HEK293 (cell line): ENCODE results near the gene ZMYND10.

Experiments used
- CTCF ChIA-PET: fragments of 350-600 bp; formaldehyde crosslinking; extraction: SDS; loops from one replicate; lab custom pipeline; 2021; ENCODE audit warnings: antibody characterized with exemption; lab: Yijun Ruan, JAX
- POLR2A ChIA-PET: fragments of 300-600 bp; formaldehyde crosslinking; extraction: SDS; loops from one replicate; lab custom pipeline; 2020; ENCODE audit warnings: antibody characterized with exemption, inconsistent platforms; lab: Yijun Ruan, JAX
- H3K27ac ChIP-seq: fragments of 200-500 bp; sonication (Bioruptor generic); 2 replicates; pipeline ENCODE4 v1.5.1; 2014; ENCODE audit warnings: low read depth, low read length, control low read depth, inconsistent platforms; ENCODE audit errors: extremely low read depth
- H3K36me3 ChIP-seq, 2 experiments: fragments of 200-500 bp in 1 of 2; sonication (Bioruptor generic) in 1 of 2; 1 replicate in 1 of 2; 2 replicates in 1 of 2; pipeline ENCODE4 v1.5.1; 2014 to 2017; ENCODE audit warnings: inconsistent platforms in 2 of 2, low read length in 2 of 2; ENCODE audit not compliant: control insufficient read depth in 2 of 2, insufficient read depth in 1 of 2
- H3K4me1 ChIP-seq: fragments of 200-500 bp; sonication (Bioruptor generic); 2 replicates; pipeline ENCODE4 v1.5.1; 2014; ENCODE audit warnings: mild to moderate bottlenecking, low read length, inconsistent platforms; ENCODE audit not compliant: control insufficient read depth, insufficient read depth
- H3K4me3 ChIP-seq: 2 replicates; pipeline ENCODE4 v1.5.1; 2011; ENCODE audit warnings: low read depth, mild to moderate bottlenecking, control low read depth, low read length, moderate library complexity
- H3K9me3 ChIP-seq: fragments of 200-500 bp; sonication (Bioruptor generic); 2 replicates; pipeline ENCODE4 v1.5.1; 2014; ENCODE audit warnings: low read depth, low read length, inconsistent platforms; ENCODE audit not compliant: control insufficient read depth, insufficient read depth
- EGR2 ChIP-seq: fragments of 450-650 bp; formaldehyde crosslinking; IDR thresholded peaks from 2 replicates; pipeline ENCODE4 v1.5.1; 2016; ENCODE audit warnings: low read depth, missing biosample characterization, missing genetic modification characterization
- GLIS1 ChIP-seq: fragments of 450-650 bp; formaldehyde crosslinking; IDR thresholded peaks from 2 replicates; pipeline ENCODE4 v1.5.1; 2016; ENCODE audit warnings: missing biosample characterization, missing genetic modification characterization
- GLIS2 ChIP-seq: fragments of 450-650 bp; formaldehyde crosslinking; IDR thresholded peaks from 2 replicates; pipeline ENCODE4 v1.5.1; 2016; ENCODE audit warnings: missing biosample characterization, missing genetic modification characterization
- HOXC10 ChIP-seq: sonication (generic); formaldehyde crosslinking; IDR thresholded peaks from 2 replicates; pipeline ENCODE4 v1.8.1; 2023; ENCODE audit warnings: mild to moderate bottlenecking, missing genetic modification reagents
- HOXD13 ChIP-seq: sonication (generic); formaldehyde crosslinking; IDR thresholded peaks from 2 replicates; pipeline ENCODE4 v1.8.0; 2022; ENCODE audit warnings: missing genetic modification reagents, borderline replicate concordance
- KLF7 ChIP-seq: fragments of 450-650 bp; formaldehyde crosslinking; IDR thresholded peaks from 2 replicates; pipeline ENCODE4 v1.5.1; 2016; ENCODE audit warnings: missing biosample characterization, missing genetic modification characterization, borderline replicate concordance
- OSR2 ChIP-seq: fragments of 450-650 bp; formaldehyde crosslinking; IDR thresholded peaks from 2 replicates; pipeline ENCODE4 v1.5.1; 2016; ENCODE audit warnings: missing biosample characterization, missing genetic modification characterization
- PRDM1 ChIP-seq: fragments of 450-650 bp; formaldehyde crosslinking; IDR thresholded peaks from 2 replicates; pipeline ENCODE4; 2016; ENCODE audit warnings: missing biosample characterization, missing genetic modification characterization
- RBAK ChIP-seq: fragments of 450-650 bp; formaldehyde crosslinking; IDR thresholded peaks from 2 replicates; pipeline ENCODE4 v1.5.1; 2016; ENCODE audit warnings: missing biosample characterization, missing genetic modification characterization
- ZFHX2 ChIP-seq: fragments of 450-650 bp; formaldehyde crosslinking; conservative IDR thresholded peaks from 2 replicates; pipeline ENCODE4 v1.5.1; 2016; ENCODE audit warnings: missing biosample characterization, missing genetic modification characterization
- ZNF10 ChIP-seq: fragments of 450-650 bp; formaldehyde crosslinking; IDR thresholded peaks from 2 replicates; pipeline ENCODE4 v1.5.1; 2017; ENCODE audit warnings: missing biosample characterization, missing genetic modification characterization
- ZNF174 ChIP-seq: fragments of 450-650 bp; formaldehyde crosslinking; IDR thresholded peaks from 2 replicates; pipeline ENCODE4 v1.5.0; 2017; ENCODE audit warnings: missing biosample characterization, mild to moderate bottlenecking, missing genetic modification characterization
- ZNF2 ChIP-seq: fragments of 450-650 bp; formaldehyde crosslinking; IDR thresholded peaks from 2 replicates; pipeline ENCODE4 v1.5.1; 2016; ENCODE audit warnings: missing biosample characterization, missing genetic modification characterization
- ZNF239 ChIP-seq: fragments of 450-650 bp; formaldehyde crosslinking; IDR thresholded peaks from 2 replicates; pipeline ENCODE4 v1.5.1; 2016; ENCODE audit warnings: missing biosample characterization, missing genetic modification characterization
- ZNF292 ChIP-seq: fragments of 450-650 bp; formaldehyde crosslinking; IDR thresholded peaks from 2 replicates; pipeline ENCODE4 v1.5.1; 2016; ENCODE audit warnings: low read depth, missing biosample characterization, missing genetic modification characterization, borderline replicate concordance
- ZNF324 ChIP-seq: fragments of 450-650 bp; formaldehyde crosslinking; IDR thresholded peaks from 2 replicates; pipeline ENCODE4 v1.5.1; 2016; ENCODE audit warnings: missing biosample characterization, missing genetic modification characterization
- ZNF366 ChIP-seq: fragments of 450-650 bp; formaldehyde crosslinking; conservative IDR thresholded peaks from 2 replicates; pipeline ENCODE4 v1.5.1; 2016; ENCODE audit warnings: missing biosample characterization, missing genetic modification characterization
- ZNF530 ChIP-seq: fragments of 450-650 bp; formaldehyde crosslinking; IDR thresholded peaks from 2 replicates; pipeline ENCODE4 v1.5.1; 2016; ENCODE audit warnings: low read depth, missing biosample characterization, missing genetic modification characterization
- ZNF555 ChIP-seq: fragments of 450-650 bp; formaldehyde crosslinking; conservative IDR thresholded peaks from 2 replicates; pipeline ENCODE4 v1.5.1; 2017; ENCODE audit warnings: missing biosample characterization, mild to moderate bottlenecking, missing genetic modification characterization, inconsistent platforms
- ZNF596 ChIP-seq: fragments of 450-650 bp; IDR thresholded peaks from 2 replicates; pipeline ENCODE4 v1.5.0; 2018; ENCODE audit warnings: missing biosample characterization, mild to moderate bottlenecking, missing genetic modification characterization, moderate library complexity
- TF ChIP-seq, protein P1 (sequence below): fragments of 450-650 bp; formaldehyde crosslinking; IDR thresholded peaks from 2 replicates; pipeline ENCODE4 v1.5.1; 2016; ENCODE audit warnings: missing biosample characterization, missing genetic modification characterization
- TF ChIP-seq, protein P2 (sequence below): fragments of 450-650 bp; formaldehyde crosslinking; IDR thresholded peaks from 2 replicates; pipeline ENCODE4 v1.5.1; 2017; ENCODE audit warnings: missing biosample characterization, missing genetic modification characterization
- TF ChIP-seq, protein P3 (sequence below): fragments of 450-650 bp; formaldehyde crosslinking; IDR thresholded peaks from 2 replicates; pipeline ENCODE4 v1.5.1; 2016; ENCODE audit warnings: missing biosample characterization, missing genetic modification characterization
- TF ChIP-seq, protein P4 (sequence below): fragments of 450-650 bp; formaldehyde crosslinking; IDR thresholded peaks from 2 replicates; pipeline ENCODE4 v1.5.1; 2017; ENCODE audit warnings: missing biosample characterization, missing genetic modification characterization

Gene ZMYND10

DNA sequence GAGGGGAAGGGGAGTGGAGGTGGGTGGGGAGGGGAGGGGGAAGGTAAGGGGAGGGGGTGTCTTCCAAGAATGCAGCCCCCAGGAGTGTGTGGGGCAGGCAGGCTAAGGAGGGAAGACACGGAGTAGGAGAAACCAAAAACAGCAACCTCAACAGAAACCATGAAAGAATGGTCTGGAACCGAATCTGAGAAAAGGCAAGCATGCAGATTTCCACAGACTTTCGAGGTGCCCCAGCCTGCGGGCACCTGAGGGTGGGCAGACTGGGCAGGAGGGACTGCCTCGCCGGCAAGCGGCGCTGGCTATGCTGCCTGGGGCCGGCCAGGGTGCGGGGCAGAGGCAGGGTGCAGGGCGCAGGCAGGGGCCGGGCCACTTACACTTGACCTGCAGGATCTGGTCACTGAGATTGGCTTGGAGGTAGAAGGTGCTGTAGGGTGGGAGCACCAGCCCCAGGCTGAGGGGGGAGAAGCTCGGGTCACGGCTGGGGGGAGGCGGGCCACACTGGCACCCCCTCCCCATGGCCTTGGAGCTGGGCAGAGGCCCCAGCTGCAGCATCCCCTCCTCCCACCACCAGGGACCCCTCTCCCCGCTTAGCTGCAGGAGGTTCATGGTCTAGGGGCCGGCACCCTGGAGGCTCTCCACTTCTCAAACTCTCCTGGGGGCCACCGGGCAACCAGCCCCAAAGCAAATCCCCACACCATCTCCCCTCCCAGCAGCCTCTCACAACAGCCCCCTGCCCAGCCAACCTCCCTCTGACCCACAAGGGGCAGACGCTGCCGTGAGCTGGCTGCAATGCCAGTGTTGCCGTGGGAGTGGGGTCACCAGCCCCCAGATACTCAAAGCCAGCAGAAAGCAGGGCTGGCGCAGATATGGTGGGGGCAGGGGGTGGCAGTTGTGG is 29.1 kb upstream of the ZMYND10 start (continued):
- TF ChIP-seq ZNF555 (tag by site-specific recombination) (no peak), HOXD13 (CRISPR knock-in tag) (no peak)

DNA sequence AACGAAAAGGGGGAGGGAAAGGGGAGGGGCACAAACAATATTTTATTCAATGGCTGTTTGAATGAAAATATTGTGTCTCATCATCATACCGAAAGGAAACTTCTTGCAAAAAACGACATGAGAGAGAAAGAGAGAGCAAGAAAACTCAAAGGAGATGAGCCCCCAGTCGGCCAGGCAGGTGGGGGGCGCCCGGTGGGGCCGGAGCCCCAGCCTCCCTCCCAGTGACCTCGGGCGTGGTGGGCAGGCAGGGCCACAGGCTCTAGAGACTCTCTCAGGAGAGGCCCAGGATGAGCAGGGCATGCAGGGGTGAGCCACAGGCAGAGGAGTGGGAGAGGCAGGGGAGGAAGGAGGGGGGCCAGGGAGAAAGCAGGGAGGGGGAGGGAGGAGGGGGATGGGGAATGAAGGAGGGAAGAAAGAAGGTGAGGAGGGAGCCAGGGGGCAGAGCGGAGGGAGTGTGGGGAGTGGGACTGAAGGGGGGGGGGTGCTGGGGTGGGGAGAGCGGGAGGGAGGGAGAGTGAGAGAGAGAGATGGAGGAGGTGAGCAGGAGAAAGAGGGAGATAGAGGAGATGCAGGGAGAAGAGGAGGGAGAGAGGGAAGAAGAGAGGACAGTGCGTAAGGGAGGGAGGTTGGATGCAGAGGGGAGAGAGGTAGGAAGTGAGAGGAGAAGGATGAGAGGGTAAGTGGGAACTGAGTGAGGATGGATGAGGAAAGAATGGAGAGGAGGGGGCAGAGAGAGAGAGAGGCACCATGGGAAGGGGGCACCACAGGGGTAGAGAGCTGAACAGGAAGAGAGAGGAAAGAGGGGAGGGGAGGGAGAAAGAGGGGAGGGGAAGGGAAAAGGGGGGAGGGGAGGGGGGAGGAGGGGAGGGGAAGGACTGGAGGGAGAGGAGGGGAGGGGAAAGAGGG is 27.9 kb upstream of the ZMYND10 start:
- ChIA-PET POLR2A (no interaction called here), CTCF (no interaction called here)
- no peak overlapping the region for H3K27ac ChIP-seq
- H3K4me3 ChIP-seq, result no peak overlapping the region
- no peaks in the 10 kb centered on the region for H3K36me3 ChIP-seq
- H3K4me1 ChIP-seq, result no peaks in the 10 kb centered on the region
- no peaks in the 10 kb centered on the region for H3K9me3 ChIP-seq
- TF ChIP-seq PRDM1 (peak; percentile 64), ZNF366 (tag by site-specific recombination) (peak; percentile 36; the same call in 1 of the 2 replicates), ZFHX2 (no peak)
- TF ChIP-seq, protein P1, sequence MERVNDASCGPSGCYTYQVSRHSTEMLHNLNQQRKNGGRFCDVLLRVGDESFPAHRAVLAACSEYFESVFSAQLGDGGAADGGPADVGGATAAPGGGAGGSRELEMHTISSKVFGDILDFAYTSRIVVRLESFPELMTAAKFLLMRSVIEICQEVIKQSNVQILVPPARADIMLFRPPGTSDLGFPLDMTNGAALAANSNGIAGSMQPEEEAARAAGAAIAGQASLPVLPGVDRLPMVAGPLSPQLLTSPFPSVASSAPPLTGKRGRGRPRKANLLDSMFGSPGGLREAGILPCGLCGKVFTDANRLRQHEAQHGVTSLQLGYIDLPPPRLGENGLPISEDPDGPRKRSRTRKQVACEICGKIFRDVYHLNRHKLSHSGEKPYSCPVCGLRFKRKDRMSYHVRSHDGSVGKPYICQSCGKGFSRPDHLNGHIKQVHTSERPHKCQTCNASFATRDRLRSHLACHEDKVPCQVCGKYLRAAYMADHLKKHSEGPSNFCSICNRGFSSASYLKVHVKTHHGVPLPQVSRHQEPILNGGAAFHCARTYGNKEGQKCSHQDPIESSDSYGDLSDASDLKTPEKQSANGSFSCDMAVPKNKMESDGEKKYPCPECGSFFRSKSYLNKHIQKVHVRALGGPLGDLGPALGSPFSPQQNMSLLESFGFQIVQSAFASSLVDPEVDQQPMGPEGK, result peak; percentile 15; the same call in 1 of the 2 replicates
- TF ChIP-seq, protein P2, sequence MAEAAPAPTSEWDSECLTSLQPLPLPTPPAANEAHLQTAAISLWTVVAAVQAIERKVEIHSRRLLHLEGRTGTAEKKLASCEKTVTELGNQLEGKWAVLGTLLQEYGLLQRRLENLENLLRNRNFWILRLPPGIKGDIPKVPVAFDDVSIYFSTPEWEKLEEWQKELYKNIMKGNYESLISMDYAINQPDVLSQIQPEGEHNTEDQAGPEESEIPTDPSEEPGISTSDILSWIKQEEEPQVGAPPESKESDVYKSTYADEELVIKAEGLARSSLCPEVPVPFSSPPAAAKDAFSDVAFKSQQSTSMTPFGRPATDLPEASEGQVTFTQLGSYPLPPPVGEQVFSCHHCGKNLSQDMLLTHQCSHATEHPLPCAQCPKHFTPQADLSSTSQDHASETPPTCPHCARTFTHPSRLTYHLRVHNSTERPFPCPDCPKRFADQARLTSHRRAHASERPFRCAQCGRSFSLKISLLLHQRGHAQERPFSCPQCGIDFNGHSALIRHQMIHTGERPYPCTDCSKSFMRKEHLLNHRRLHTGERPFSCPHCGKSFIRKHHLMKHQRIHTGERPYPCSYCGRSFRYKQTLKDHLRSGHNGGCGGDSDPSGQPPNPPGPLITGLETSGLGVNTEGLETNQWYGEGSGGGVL (tag by site-specific recombination), result peak; percentile 46; the same call in 1 of the 2 replicates

DNA sequence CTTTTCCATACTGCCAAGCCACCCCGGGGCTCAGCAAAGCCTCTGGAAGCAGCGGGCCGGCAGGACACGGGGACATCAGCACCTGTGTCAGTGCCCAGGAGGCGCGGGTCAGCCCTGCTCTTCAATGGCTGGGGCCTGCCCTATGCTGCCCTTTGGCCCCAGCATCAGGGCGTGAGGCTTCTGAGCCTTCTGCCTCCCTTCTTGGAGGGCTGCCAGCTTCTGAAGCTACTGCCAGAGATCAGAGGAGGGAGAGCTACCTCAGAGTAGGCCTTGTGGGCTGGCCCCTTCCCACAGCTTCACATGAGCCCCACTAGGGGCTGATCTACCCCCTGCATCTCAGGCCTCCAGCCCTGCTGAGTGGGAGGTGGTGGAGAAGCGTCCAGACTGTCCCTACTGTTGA is 26.8 kb upstream of the ZMYND10 start:
- no peaks in the 10 kb centered on the region for H3K36me3 ChIP-seq
- no peak overlapping the region for H3K4me3 ChIP-seq
- ChIA-PET POLR2A (no interaction called here), CTCF (no interaction called here)
- H3K4me1 ChIP-seq, result no peaks in the 10 kb centered on the region
- no peaks in the 10 kb centered on the region for H3K9me3 ChIP-seq
- H3K27ac ChIP-seq, result no peak overlapping the region
- TF ChIP-seq ZNF324 (tag by site-specific recombination), result no peak
- TF ChIP-seq KLF7 (tag by site-specific recombination), result no peak
- no peak for TF ChIP-seq ZNF2 (tag by site-specific recombination)
- TF ChIP-seq ZNF530 (tag by site-specific recombination), result no peak
- peak; percentile 90 for TF ChIP-seq GLIS1 (tag by site-specific recombination)
- peak; percentile 86 for TF ChIP-seq ZFHX2
- no peak for TF ChIP-seq ZNF10
- no peak for TF ChIP-seq RBAK (tag by site-specific recombination)
- TF ChIP-seq HOXC10 (CRISPR knock-in tag), result no peak
- TF ChIP-seq, protein P3, sequence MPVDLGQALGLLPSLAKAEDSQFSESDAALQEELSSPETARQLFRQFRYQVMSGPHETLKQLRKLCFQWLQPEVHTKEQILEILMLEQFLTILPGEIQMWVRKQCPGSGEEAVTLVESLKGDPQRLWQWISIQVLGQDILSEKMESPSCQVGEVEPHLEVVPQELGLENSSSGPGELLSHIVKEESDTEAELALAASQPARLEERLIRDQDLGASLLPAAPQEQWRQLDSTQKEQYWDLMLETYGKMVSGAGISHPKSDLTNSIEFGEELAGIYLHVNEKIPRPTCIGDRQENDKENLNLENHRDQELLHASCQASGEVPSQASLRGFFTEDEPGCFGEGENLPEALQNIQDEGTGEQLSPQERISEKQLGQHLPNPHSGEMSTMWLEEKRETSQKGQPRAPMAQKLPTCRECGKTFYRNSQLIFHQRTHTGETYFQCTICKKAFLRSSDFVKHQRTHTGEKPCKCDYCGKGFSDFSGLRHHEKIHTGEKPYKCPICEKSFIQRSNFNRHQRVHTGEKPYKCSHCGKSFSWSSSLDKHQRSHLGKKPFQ (tag by site-specific recombination), result no peak
- no peak for TF ChIP-seq ZNF292 (tag by site-specific recombination)
- TF ChIP-seq ZNF239 (tag by site-specific recombination), result no peak
- TF ChIP-seq ZNF174, result no peak
- TF ChIP-seq ZNF596 (tag by site-specific recombination), result no peak
- peak; percentile 77 for TF ChIP-seq EGR2 (tag by site-specific recombination)
- TF ChIP-seq, protein P4, sequence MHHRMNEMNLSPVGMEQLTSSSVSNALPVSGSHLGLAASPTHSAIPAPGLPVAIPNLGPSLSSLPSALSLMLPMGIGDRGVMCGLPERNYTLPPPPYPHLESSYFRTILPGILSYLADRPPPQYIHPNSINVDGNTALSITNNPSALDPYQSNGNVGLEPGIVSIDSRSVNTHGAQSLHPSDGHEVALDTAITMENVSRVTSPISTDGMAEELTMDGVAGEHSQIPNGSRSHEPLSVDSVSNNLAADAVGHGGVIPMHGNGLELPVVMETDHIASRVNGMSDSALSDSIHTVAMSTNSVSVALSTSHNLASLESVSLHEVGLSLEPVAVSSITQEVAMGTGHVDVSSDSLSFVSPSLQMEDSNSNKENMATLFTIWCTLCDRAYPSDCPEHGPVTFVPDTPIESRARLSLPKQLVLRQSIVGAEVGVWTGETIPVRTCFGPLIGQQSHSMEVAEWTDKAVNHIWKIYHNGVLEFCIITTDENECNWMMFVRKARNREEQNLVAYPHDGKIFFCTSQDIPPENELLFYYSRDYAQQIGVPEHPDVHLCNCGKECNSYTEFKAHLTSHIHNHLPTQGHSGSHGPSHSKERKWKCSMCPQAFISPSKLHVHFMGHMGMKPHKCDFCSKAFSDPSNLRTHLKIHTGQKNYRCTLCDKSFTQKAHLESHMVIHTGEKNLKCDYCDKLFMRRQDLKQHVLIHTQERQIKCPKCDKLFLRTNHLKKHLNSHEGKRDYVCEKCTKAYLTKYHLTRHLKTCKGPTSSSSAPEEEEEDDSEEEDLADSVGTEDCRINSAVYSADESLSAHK, result no peak
- TF ChIP-seq OSR2 (tag by site-specific recombination), result peak; percentile 27; the same call in 1 of the 2 replicates
- TF ChIP-seq GLIS2 (tag by site-specific recombination), result 0 out of 2 replicates have a peak, but pooled peaks have one; percentile 24
